ENCODE measurements around the gene MMP3. TPM values are rescaled to one million over a fixed set of nuclear protein-coding genes. Genes with fewer than 3 reads are reported as not detected.

MMP3 gene
- total RNA-seq, 1 donor, result not detected

DNA sequence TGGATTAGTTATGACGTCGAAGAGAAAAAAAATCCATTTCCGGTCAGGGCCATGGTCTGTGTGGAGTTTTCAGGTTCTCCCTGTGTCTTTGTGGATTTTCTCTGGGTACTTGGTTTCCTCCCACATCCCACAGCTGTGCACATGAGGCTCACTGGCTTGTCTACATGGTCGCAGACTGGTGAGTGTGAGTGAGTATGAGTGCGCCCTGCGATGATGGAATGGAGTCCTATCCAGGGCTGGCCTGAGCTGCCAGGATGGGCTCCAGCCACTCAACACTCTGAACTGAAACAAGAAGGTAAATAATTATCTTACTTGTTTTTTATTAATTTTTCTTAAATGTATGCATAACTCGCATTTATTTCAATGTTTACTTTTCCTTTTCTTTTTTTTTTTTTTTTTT lies 10.8 kb downstream of the MMP3 start:
- DNase-seq (ENCODE audit: low read depth in 2 of 3, low spot score in 2 of 3), result no peak

DNA sequence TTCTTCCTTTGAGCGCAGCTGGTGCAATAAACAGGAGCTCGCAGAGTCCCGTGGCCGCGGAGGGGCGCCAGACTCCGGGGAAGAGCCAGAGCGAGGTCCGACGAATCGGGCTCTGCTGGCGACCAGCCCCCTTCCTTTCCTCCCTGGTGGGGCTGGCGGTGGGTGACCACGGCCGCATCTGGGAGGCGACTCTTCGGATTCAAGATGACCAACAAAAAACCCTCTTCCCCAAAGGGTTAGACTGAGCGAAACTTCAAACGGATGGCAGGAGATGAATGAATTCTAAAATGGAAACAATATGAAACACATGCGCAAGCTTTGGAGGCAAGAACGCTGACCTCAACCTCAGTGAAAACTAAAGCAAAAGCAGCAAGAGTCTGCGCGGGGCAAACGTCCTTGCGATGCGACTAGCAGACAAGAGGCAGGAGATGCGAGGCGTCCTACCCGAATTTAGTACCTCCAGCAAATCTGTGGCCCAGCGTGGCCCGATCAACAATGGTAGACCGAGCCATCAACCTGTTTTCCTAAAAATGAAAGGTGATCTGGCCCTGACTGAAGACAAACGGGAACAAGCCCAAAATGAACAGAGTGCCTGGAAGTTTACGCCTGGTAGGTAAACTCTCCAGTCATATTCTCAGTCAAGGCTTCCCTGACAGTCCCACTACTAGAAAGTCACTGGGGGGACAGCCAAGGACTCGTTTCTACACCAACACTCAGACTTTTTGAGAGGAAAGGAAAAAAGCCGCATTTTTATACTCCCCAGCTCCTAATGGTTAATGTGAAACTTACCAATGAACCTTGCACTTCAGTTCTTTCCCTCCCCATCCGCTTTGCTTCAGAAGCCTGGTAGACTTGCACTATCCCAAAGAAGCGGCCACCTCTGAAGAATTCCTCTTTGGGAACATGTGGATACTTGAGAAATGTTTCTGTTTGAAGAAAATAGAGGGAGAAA lies 11.6 kb downstream of the MMP3 start:
- DNase-seq (ENCODE audit: low read depth in 2 of 3, low spot score in 2 of 3), result peak in 2 of 3 donors; percentile 4 to 38

DNA sequence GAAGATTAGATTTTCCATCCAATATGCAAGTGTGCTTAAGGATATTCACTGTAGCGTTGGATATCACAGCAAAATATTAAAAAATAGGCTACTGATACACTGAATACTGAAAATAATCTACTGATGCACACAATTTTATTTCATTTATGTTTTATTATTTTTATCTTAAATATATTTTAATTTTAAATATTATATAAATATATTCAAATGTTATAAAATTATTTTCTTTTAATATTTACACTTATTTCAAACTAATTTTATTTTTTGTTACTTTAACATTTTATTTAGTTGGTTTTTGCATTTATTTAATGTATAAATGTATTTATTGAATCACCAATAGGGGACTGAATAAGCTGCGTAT lies 12.3 kb downstream of the MMP3 start:
- no peak for DNase-seq (ENCODE audit: low read depth in 2 of 3, low spot score in 2 of 3)

DNA sequence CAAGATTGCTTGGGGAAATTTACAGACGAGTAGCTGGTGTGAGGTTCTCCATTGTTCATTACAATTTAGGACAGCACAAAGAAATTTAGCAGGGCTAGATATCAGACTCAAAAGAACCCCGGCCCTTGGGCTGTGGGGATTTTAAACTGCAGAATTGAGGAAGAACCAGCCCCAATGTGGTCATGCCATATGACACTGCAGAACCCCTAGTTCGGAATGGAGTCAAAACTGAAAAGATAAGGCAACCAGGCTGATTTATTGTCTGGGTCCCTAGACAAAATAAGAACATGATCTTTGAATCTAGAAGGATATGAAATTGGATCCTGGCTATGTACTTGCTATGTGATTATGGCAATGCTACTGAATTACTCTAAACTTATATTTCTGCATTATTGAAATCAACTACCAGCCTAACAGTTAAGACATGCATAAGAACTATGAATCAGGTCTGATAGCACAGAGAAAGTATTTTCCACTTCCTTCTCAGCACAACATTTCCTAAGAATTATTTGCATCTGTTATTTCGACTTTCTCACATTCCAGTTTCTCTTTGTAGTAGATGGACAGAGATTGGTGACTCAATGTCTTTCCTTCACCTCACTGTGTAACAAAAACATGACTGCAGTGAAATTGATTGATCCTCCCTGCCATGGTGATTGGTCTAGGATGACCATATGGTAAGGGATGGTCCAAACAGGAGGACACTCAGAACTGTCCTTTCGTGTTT lies 13.2 kb downstream of the MMP3 start:
- peak in 2 of 3 donors; percentile 4 to 29 for DNase-seq (ENCODE audit: low read depth in 2 of 3, low spot score in 2 of 3)

DNA sequence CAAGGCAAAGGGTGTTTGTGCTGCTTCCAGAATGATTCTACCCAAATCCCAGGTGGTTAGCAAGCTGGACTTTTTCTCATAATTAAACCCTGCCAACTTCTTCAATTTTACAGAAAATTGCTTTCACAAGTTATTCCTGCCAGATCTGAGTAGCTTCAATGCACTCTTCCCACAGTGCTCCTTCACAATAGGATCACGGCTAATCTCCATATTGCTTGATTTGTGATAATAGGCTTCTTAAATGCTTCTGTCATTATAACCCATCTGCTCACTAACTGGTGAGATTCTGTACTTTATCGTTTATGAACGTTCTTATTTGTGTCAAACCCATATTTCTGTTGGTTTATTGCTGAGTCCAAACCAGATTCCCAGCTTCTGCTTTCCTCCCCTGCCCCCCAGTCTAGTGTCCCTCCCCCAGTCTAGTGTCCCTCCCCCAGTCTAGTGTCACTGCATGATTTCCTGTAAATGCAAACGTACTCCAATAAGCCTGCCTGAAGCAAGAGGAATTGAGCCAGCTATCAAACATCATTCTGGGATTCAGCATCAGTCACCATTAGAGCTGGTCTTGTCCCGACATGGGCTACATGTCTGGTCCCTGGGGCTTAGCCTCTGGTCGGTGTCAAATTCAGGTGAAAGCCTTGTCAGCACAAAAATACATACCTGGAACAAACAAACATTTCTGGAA lies 14.0 kb downstream of the MMP3 start:
- no peak for DNase-seq (ENCODE audit: low read depth in 2 of 3, low spot score in 2 of 3)

DNA sequence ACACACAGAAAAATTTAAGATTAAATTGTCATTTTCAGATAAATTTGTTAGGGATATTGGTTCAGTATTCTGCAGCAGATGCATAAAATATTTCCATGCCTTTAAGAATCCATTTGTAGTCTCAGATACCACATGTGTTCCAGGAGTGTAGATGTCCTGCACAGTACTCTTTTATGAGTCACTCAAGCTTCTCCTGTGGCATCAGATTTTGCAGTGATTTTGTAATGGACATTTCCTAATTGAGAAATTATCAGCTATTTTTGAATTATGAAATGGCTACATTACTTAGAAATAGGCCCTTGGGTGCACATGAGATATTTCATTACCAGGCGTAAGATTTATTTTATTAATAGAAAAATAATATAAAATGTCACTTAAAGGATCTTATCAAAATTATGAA lies 18.9 kb downstream of the MMP3 start:
- DNase-seq (ENCODE audit: low read depth in 2 of 3, low spot score in 2 of 3), result no peak

DNA sequence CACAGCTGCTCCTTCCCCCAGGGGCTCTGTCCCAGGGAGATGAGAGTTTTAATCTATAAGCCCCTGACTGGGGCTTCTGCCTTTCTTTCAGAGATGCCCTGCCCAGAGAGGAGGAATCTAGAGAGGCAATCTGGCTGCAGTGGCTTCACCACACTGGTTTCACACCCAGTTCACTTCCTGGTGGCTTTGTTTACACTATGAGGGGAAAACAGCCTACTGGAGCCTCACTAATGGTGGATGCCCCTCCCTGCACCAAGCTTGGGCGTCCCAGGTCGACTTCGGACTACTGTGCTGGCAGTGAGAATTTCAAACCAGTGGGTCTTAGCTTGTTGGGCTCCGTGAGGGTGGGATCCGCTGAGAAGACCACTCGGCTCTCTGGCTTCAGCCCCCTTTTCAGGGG lies 23.9 kb downstream of the MMP3 start:
- no peak for DNase-seq (ENCODE audit: low read depth in 2 of 3, low spot score in 2 of 3)

DNA sequence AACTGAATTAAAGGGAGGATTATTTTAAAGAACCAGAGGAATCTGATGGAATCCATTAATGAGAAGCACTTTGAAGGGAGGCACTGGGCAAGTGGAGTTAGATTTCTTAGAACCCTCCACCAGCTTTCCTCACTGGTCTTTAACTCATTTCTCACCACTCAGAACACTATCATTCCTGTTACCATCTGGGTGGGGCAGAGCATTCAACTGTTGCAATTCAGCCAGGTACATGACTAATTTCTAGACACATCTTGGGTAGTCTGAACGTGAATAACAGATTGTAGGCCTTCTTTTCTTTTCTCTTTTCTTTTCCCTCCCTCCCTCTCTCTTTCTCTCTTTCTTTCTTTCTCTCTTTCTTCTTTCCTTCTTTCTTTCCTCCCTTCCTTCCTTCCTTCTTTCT lies 29.9 kb downstream of the MMP3 start:
- no peak for DNase-seq (ENCODE audit: low read depth in 2 of 3, low spot score in 2 of 3)

DNA sequence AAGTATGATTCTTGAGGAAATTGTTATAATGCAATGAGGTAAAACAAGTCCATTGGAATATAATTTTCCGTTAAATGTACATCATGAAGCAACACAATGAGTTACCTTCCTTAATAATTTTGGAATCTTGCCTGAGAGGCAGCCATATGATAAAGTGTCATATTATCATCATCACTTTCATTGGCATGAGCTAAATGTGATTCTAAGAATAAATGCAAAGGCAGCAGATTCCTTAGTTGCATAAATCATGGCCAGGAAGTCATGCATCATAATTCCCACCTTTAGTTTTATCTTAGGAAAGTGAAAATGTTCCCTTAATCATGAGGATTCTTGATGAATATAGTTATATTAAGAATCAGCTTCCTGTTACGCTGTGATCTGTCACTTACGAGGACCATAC lies 31.2 kb downstream of the MMP3 start:
- DNase-seq (ENCODE audit: low read depth in 2 of 3, low spot score in 2 of 3), result no peak

DNA sequence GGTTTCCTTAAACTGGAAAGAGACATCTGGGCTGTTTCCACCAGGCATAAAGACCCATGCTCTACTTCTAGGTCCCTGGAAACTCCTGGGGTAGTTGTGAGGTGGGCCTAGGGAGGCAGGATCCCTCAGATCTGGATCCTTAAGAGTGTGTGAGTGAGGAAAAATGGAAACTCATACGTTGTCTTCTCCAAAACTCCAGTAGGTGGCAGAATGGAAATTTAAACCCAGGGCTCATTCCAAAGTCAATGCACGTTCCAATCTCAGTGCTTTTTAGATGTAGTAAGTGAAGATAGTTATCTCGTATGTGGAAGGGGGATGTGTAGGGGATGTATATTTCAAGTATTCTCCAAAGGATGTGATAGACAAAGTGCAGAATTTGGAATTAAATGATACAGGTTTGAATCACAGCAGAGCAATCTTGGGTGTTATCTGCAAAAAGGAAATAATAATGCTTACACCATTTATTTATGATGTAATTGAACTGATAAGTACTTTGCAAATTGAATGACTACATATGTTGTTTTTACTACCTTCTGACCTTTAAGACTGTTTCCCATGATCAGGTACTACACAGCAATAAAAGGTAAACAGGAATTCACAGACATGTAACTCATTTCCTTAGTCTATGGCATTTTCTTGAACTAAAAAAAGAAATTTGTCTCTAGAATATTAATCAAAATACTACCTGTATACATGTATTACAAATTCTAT lies 32.3 kb downstream of the MMP3 start:
- no peak for DNase-seq (ENCODE audit: low read depth in 2 of 3, low spot score in 2 of 3)

DNA sequence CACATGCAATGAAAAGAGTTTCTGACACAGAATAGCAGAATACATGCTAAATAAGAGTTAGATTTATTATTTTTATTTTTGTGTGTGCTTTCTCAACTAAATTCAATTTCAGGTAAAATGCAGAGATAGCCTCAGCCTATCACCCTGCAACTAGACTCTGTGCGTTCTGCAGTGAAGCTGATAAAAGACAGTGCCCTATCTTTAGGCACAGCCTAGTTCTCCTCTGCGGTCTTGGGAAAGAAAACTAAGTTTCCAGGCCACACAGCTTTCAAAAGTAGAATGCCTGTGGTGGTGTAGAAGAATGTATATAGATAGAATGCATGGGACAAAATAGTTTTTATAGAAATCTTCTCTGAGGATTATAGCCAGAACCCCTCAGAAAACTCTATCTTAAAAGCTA lies 33.4 kb downstream of the MMP3 start:
- no peak for DNase-seq (ENCODE audit: low read depth in 2 of 3, low spot score in 2 of 3)

DNA sequence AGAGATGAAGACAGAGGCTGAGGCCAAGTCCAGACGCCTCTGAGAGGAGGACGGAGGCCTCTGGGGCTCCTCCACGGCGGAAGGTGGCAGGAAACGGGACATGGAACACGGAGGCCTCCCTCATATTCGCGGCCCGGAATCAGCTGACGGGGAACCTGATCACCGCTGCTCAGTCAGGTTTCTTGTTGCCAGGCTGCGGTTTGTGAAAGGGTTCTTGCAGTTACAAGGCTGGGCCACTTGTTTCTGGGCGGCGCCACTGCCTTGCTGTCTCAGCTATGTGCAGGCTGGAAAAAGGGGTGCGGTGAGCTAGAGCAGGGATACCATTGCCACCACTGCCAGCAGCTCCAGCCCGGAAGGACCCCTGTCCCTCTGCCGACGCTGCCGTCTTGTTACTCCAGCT lies 35.5 kb downstream of the MMP3 start:
- no peak for DNase-seq (ENCODE audit: low read depth in 2 of 3, low spot score in 2 of 3)

DNA sequence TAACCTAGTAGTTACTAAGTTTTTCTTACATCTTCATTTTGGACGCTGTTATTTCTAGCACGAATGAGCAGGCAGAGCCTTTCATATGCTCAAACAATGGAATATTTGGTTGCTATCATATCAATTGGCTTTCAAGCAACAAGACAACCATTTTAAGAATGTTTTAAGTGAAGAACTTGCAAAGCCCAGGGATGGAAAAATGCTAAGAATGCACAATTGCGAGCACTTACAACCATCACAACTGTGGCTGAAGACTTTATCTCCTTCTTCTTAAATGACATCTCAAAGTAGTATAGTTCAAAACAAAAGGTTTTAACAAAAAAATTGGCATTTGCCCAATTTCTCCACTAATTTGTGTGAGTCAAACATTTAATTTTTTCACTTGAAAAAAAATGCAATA lies 37.1 kb downstream of the MMP3 start:
- DNase-seq (ENCODE audit: low read depth in 2 of 3, low spot score in 2 of 3), result no peak

DNA sequence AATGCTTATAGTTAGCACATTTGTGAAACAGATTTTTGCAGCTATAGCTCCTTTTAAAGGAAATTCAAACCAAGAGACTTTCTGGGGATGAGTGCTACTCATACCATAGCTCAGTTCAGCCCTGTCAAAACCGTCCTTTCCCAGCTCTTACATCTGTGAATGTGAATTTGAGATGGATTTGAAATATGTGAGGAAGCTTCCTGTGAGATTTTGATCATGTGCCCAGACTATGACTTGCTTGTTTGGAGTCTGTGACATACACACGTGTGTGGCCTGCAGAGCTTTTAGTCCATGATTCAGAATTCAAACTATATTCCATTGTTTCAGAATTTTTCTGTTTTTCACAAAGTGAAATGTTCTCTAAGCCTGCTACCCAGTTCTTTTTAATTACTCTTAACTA lies 41.1 kb downstream of the MMP3 start:
- peak in 1 of 3 donors; percentile 20 for DNase-seq (ENCODE audit: low read depth in 2 of 3, low spot score in 2 of 3)

DNA sequence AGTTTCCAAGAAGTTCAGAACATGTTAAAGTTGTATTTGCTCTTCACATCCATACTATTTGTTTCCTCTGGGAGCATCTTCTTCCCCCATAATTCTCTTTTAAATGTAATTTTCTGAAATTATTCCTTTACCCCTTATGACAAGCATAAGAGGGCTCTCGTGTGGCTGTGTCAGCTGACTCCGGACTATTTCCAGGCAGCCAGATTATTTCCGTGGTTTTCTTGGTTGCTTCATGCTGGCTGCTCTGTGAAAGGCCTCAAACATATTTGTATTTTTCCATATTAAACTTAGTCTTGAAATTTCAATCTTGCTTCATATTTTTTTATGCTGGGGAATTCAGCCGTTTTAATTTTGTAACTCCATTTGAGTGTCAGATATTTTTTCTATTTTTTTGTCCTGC lies 42.6 kb downstream of the MMP3 start:
- no peak for DNase-seq (ENCODE audit: low read depth in 2 of 3, low spot score in 2 of 3)

DNA sequence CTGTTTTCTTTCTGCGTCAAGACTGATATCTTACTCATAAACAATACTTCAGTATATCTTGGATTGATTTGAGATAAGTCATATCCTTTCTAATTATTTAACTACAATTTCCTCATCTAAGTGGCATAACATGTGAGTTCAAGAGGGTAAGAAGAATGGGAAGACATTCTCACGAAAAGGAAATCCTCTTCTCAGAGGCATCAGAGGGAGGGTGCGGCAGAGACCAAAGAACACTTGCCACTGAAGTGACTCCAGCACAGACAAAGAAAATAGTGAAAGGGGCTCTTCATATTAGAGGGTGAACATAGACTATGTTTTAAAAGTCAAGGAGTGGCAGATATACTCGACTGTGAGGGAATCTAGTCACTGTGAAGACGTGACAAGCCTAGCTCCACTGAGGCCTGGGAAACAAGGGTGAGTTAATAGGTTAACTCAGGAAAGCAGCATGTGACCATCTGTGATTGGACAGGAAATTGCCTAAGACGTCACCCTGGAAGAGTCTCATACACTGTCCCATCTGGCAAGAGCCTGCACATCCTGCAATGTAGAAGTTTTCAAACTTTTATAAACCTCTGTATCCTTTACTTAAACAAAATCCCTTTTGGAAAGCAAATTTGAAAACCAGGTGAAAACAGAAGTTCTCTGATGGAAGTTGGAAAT lies 43.6 kb downstream of the MMP3 start:
- DNase-seq (ENCODE audit: low read depth in 2 of 3, low spot score in 2 of 3), result no peak

DNA sequence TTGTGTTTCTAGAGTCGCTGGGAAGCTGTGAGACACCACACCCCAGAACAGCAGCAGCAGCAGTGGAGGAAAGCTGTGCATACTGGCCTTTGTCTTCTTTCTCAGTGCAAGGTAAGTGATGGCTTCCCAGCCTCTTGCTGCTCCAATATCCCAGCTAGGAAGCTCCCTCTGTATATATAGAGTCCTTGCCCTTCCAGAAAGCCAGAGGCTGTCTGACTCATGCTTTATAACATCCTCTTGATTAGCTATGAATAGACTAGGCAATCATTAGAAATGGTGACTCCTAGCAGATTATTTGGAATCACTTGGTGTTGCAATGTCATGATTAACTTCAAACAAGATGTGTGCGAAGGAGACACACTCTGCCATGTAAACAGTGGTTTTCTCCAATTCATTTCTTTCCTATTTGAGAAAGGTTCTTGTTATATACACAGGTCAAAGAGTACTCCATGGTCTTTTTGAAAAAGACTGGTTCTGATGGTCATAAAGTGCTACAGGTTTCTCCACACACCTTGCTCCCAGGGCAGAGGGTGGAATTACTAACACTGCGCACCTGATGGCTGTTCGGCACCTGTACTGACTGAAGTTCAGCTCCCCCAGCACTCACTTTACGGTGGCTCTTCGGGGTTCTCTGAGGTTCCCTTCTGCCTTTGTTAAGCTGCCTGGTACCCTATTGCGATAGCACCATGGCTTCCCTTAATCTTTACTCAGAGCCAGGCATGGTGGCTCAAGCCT lies 45.2 kb downstream of the MMP3 start, which contains the start of gene MMP1:
Gene MMP1, minus strand, starts transcription at position 149 of the 735 bp plus-strand sequence. Its CDS starts 68 bp downstream, at position 81.
- no peak for DNase-seq (ENCODE audit: low read depth in 2 of 3, low spot score in 2 of 3)

DNA sequence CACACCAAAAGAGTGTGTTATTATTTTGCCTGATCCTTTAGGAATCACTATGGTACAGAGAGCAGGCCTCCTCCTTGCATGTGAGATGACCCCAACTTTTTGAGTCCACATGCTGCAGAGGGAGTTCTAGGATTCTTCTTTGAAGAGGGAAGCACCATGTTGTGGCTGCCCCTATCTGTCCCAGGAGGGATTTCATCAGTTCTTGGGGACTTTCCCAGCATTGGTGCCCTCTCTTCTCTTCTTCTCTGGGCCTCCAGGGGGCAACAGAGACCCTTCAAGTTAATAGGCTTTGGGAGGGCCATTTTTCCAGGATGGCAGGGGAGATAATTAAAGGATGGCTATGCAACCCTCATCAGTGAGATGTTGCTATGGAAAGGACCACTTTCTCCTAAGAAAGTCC lies 49.0 kb downstream of the MMP3 start:
- peak in 2 of 3 donors; percentile 42 to 49 for DNase-seq (ENCODE audit: low read depth in 2 of 3, low spot score in 2 of 3)

DNA sequence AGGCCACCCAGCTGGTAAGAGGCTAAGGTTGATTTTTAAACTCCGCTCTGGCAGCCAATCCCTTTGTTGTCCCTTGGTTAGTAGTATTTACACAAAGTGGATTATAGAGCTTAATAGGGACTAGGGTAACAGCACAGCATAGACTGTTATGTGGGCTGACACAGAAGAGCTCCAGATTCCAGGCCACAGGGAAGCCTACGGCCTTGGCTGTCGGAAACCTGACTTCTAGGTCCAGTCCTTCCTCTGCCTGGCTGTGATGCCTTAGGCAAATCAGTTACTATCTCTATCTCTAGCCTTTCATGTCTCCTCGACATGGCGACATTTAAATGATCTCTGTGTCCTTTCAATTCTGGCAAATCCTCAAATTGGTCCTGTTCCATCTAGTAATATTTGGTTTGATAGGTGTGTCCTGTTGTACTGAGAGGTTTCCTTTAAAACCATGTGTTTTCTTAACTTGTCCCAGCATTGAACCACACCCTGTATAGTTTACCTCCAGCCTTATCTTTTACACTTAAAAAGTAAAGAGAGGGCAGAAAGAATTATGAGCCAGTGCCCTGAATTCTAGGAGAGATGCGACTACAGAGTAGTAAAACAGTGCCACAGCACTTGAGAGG lies 49.6 kb downstream of the MMP3 start:
- no peak for DNase-seq (ENCODE audit: low read depth in 2 of 3, low spot score in 2 of 3)

Measured in hematopoietic multipotent progenitor cell (in vitro differentiated cells).